Fibroblast of villous mesenchyme (primary cell): Measurements from ENCODE around the gene ELANE. TPM values are rescaled to one million over a fixed set of nuclear protein-coding genes. Genes with fewer than 3 reads are reported as not detected.
A peak's percentile ranks its signal among the peaks of the same experiment; 100 is the strongest.
"Not testable (repeated sequence)": the region's sequence is repeated elsewhere in the genome, so short reads cannot be mapped to it uniquely, and the experiment has no call there.

Experiments used
- DNase-seq: peaks from one replicate; pipeline ENCODE4 v3.0.0-alpha.2; 2010; ENCODE audit warnings: low read depth
- H3K4me3 ChIP-seq: 2 replicates; pipeline ENCODE4 v1.5.1; 2011; ENCODE audit warnings: low read depth, mild to moderate bottlenecking, low read length
- CTCF ChIP-seq: IDR thresholded peaks from 2 replicates; pipeline ENCODE4 v1.5.1; 2012; ENCODE audit warnings: low read depth, mild to moderate bottlenecking, low read length; ENCODE audit not compliant: insufficient read depth
- total RNA-seq: library from RNA; depleted of rRNA; stranded (reverse); fragments of >200 nt; gene quantifications from 2 replicates; pipeline ENCODE4 v1.2.3, GENCODE V29; 2012

The ELANE gene
- total RNA-seq, 1 donor = not detected

- TF ChIP-seq CTCF = no peak
- peak; percentile 52 for DNase-seq
- H3K4me3 ChIP-seq = no peak overlapping the region
Observed at GRCh38 chr19:835210-835810, 16.8 kb upstream of the ELANE start.

GRCh38 chr19:840519-841206 lies 11.4 kb upstream of the ELANE start, which contains the start of gene PRTN3:
Gene PRTN3, plus strand, starts transcription at chr19:840999. Its CDS starts 10 bp downstream, at chr19:841009.
- H3K4me3 ChIP-seq = no peak within 1 kb of the TSS
- no peak for TF ChIP-seq CTCF
- no peak for DNase-seq

GRCh38 chr19:842802-843179 lies 9.3 kb upstream of the ELANE start:
- not testable (repeated sequence) for H3K4me3 ChIP-seq, DNase-seq

DNA sequence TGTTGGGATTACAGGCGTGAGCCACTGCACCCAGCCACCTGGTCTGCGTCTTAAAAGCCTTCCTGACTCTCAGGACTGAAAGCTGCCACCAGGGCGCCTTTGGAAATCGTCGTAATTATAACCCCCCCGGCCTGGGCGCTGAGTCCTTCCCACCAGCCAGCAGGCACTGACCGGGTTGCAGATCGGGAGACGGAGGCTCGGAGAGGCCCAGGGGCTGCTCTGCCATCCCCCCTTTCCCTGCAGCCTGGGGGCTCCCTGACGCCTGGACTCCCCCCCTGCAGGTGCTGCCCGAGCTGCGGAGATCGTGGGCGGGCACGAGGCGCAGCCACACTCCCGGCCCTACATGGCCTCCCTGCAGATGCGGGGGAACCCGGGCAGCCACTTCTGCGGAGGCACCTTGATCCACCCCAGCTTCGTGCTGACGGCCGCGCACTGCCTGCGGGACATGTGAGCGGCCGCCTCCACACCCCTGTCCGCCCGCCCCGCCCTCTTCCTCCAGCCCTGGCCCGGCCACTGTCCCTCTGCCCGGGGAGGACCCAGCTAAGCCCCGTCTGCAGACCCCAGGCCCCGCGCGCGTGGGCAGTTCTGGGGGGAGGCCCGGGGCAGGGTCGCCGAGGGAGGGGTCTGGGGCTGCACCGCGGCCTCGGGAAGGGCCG lies 8.8 kb upstream of the ELANE start:
- DNase-seq = no peak
- no peak for TF ChIP-seq CTCF
- H3K4me3 ChIP-seq = no peak overlapping the region

DNA sequence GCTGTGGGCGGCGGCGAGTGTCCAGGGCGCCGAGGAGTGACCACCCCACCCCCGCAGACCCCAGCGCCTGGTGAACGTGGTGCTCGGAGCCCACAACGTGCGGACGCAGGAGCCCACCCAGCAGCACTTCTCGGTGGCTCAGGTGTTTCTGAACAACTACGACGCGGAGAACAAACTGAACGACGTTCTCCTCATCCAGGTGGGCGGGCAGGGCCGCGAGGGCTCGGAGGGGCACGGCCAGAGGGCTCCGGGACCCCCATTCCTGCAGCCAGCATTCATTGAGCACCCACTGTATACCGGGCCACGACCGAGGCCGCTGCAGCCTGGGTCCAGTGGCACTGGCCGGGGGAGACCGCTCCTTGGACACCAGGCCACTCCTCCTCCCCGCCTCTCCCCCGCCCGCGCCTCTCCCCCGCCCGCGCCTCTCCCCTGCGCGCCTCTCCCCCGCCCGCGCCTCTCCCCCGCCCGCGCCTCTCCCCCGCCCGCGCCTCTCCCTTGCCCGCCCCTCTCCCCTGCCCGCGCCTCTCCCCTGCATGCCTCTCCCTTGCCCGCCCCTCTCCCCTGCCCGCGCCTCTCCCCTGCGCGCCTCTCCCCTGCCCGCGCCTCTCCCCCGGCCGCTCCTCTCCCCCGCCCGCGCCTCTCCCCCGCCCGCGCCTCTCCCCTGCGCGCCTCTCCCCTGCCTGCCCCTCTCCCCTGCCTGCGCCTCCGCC lies 8.1 kb upstream of the ELANE start:
- TF ChIP-seq CTCF = no peak
- H3K4me3 ChIP-seq = no peak overlapping the region
- no peak for DNase-seq

- no peak for DNase-seq
Observed at GRCh38 chr19:844546-844971, 7.5 kb upstream of the ELANE start.

More at GRCh38 chr19:844546-844971, 7.5 kb upstream of the ELANE start:
- no peak for TF ChIP-seq CTCF
- H3K4me3 ChIP-seq = no peak overlapping the region
